Common myeloid progenitor, CD34-positive (primary cell): ENCODE results near the gene CHRNA4.

Experiments
- CTCF ChIA-PET: fragments of 350-600 bp; sonication (Branson Sonifier 250); formaldehyde crosslinking; loops from one replicate; lab custom pipeline; 2021; ENCODE audit warnings: antibody characterized with exemption; lab: Charles Lee
- POLR2A ChIA-PET: fragments of 350-600 bp; sonication (Branson Sonifier 250); formaldehyde crosslinking; loops from one replicate; lab custom pipeline; 2021; ENCODE audit warnings: antibody characterized with exemption; lab: Charles Lee
- DNase-seq, 3 donors: peaks; one replicate each; pipeline versions ENCODE4 v3.0.0 to v3.0.0-alpha.2; 2013
- H3K27ac ChIP-seq, 2 experiments: 1 replicate in 1 of 2; 2 replicates in 1 of 2; pipeline ENCODE4 v1.7.0; 2013; ENCODE audit warnings: inconsistent platforms in 2 of 2, low read length in 2 of 2, mild to moderate bottlenecking in 2 of 2, low read depth in 1 of 2, moderate library complexity in 1 of 2; ENCODE audit not compliant: severe bottlenecking in 2 of 2, insufficient read depth in 1 of 2, poor library complexity in 1 of 2
- H3K27me3 ChIP-seq, 5 experiments: replicated peaks in 2 of 5; 1 replicate in 3 of 5; 2 replicates in 2 of 5; pipeline versions ENCODE4 v1.6.1 to v1.7.0; 2013; ENCODE audit warnings: low read length in 4 of 5, mild to moderate bottlenecking in 2 of 5, moderate library complexity in 2 of 5, inconsistent platforms in 1 of 5; ENCODE audit not compliant: insufficient read depth in 5 of 5, control insufficient read depth in 4 of 5
- H3K36me3 ChIP-seq, 4 experiments: 1 replicate in 2 of 4; 2 replicates in 2 of 4; pipeline versions ENCODE4 v1.6.1 to v1.7.0; 2013; ENCODE audit warnings: low read length in 3 of 4, control low read depth in 1 of 4, mild to moderate bottlenecking in 1 of 4; ENCODE audit not compliant: control insufficient read depth in 4 of 4, insufficient read depth in 4 of 4
- H3K4me1 ChIP-seq, 4 experiments: 1 replicate in 3 of 4; 2 replicates in 1 of 4; pipeline versions ENCODE4 v1.6.1 to v1.7.1; 2013; ENCODE audit warnings: low read length in 3 of 4, mild to moderate bottlenecking in 3 of 4, control low read depth in 1 of 4, inconsistent platforms in 1 of 4, moderate library complexity in 1 of 4; ENCODE audit not compliant: control insufficient read depth in 4 of 4, insufficient read depth in 4 of 4; ENCODE audit errors: control extremely low read depth in 1 of 4
- H3K4me3 ChIP-seq, 7 experiments: 1 replicate in 4 of 7; 2 replicates in 3 of 7; pipeline versions ENCODE4 v1.5.1 to v1.7.0; 2013; ENCODE audit warnings: mild to moderate bottlenecking in 7 of 7, low read length in 6 of 7, moderate library complexity in 6 of 7, inconsistent platforms in 2 of 7, low read depth in 2 of 7, control low read depth in 1 of 7; ENCODE audit not compliant: insufficient read depth in 4 of 7, control insufficient read depth in 1 of 7; ENCODE audit errors: extremely low read depth in 1 of 7
- H3K9me3 ChIP-seq, 5 experiments: 1 replicate in 4 of 5; 2 replicates in 1 of 5; pipeline versions ENCODE4 v1.6.1 to v1.7.1; 2013; ENCODE audit warnings: low read length in 4 of 5, mild to moderate bottlenecking in 2 of 5, inconsistent platforms in 1 of 5, low read depth in 1 of 5, moderate library complexity in 1 of 5; ENCODE audit not compliant: control insufficient read depth in 4 of 5, insufficient read depth in 2 of 5; ENCODE audit errors: control extremely low read depth in 1 of 5
- WGBS: methylation state at CpG from one replicate; pipeline ENCODE4 v1.1.5; 2013; ENCODE audit not compliant: insufficient coverage; 5-methylcytosine and 5-hydroxymethylcytosine counted together

The CHRNA4 gene

GRCh38 chr20:63301671-63302070 is 59.5 kb downstream of the CHRNA4 start:
- Histone ChIP-seq H3K27ac (no peak overlapping the region), H3K27me3 (peaks cover 0 to 38% (median 8%) of the 10 kb centered on the region in 5 experiments), H3K4me1 (no peaks in the 10 kb centered on the region), H3K36me3 (no peaks in the 10 kb centered on the region), H3K4me3 (no peak overlapping the region), H3K9me3 (peaks cover 0 to 13% (median 0%) of the 10 kb centered on the region in 5 experiments)
- no CpG with 5 or more reads among the region's 1 CpG for WGBS
- POLR2A ChIA-PET, result no interaction called here
- CTCF ChIA-PET, result no interaction called here
- DNase-seq, result no peak

- Histone ChIP-seq H3K27ac (no peak overlapping the region), H3K4me3 (no peak overlapping the region), H3K36me3 (no peaks in the 10 kb centered on the region), H3K9me3 (peaks cover 0 to 13% (median 0%) of the 10 kb centered on the region in 5 experiments), H3K4me1 (peaks cover 0 to 1% (median 0%) of the 10 kb centered on the region in 4 experiments), H3K27me3 (peaks cover 0 to 60% (median 11%) of the 10 kb centered on the region in 5 experiments)
- WGBS, result 97% methylated on average over 11 of the region's 17 CpGs
- ChIA-PET POLR2A (no interaction called here), CTCF (no interaction called here)
- DNase-seq, result no peak
Observed at GRCh38 chr20:63298731-63299312, 62.3 kb downstream of the CHRNA4 start.

- WGBS, result 80% methylated on average over 14 of the region's 16 CpGs
Observed at GRCh38 chr20:63297796-63298572, 63.2 kb downstream of the CHRNA4 start.

GRCh38 chr20:63297371-63297781 is 63.8 kb downstream of the CHRNA4 start:
- WGBS, result 88% methylated on average over 11 of the region's 11 CpGs
- ChIA-PET POLR2A (no interaction called here), CTCF (interaction anchor here (1.5 kb wide), 1 partner anchor 8 kb away, joined by 4 read pairs; no protein-coding TSS in a partner anchor)
- H3K4me3 ChIP-seq, result no peak overlapping the region
- H3K4me1 ChIP-seq, result peaks cover 0 to 1% (median 0%) of the 10 kb centered on the region in 4 experiments
- no peak for DNase-seq
- no peaks in the 10 kb centered on the region for H3K36me3 ChIP-seq
- H3K9me3 ChIP-seq, result peaks cover 0 to 10% (median 0%) of the 10 kb centered on the region in 5 experiments
- no peak overlapping the region for H3K27ac ChIP-seq
- H3K27me3 ChIP-seq, result peaks cover 0 to 66% (median 11%) of the 10 kb centered on the region in 5 experiments

More at GRCh38 chr20:63297796-63298572, 63.2 kb downstream of the CHRNA4 start:
- ChIA-PET CTCF (no interaction called here), POLR2A (interaction anchor here (0.7 kb wide), 1 partner anchor 10 kb away, joined by 3 read pairs; no protein-coding TSS in a partner anchor)
- H3K9me3 ChIP-seq, result peaks cover 0 to 13% (median 0%) of the 10 kb centered on the region in 5 experiments
- H3K27me3 ChIP-seq, result peaks cover 0 to 64% (median 11%) of the 10 kb centered on the region in 5 experiments
- no peak for DNase-seq
- peaks cover 0 to 1% (median 0%) of the 10 kb centered on the region in 4 experiments for H3K4me1 ChIP-seq
- H3K36me3 ChIP-seq, result no peaks in the 10 kb centered on the region
- H3K4me3 ChIP-seq, result no peak overlapping the region
- no peak overlapping the region for H3K27ac ChIP-seq

- DNase-seq, result no peak
- 67% methylated on average over 13 of the region's 18 CpGs for WGBS
- H3K36me3 ChIP-seq, result no peaks in the 10 kb centered on the region
- ChIA-PET POLR2A (no interaction called here), CTCF (interaction anchor here (1.1 to 1.5 kb wide), 3 partner anchors 9 to 74 kb away, joined by 3 to 4 read pairs (median 4); no protein-coding TSS in a partner anchor)
- H3K4me3 ChIP-seq, result no peak overlapping the region
- H3K9me3 ChIP-seq, result peaks cover 0 to 6% (median 0%) of the 10 kb centered on the region in 5 experiments
- peaks cover 0 to 69% (median 11%) of the 10 kb centered on the region in 5 experiments for H3K27me3 ChIP-seq
- no peak overlapping the region for H3K27ac ChIP-seq
- H3K4me1 ChIP-seq, result peaks cover 0 to 1% (median 0%) of the 10 kb centered on the region in 4 experiments
Observed at GRCh38 chr20:63296531-63297299, 64.4 kb downstream of the CHRNA4 start.

- Histone ChIP-seq H3K27ac (no peak overlapping the region), H3K36me3 (no peaks in the 10 kb centered on the region), H3K4me3 (no peak overlapping the region), H3K27me3 (peaks cover 0 to 68% (median 11%) of the 10 kb centered on the region in 5 experiments), H3K4me1 (peaks cover 0 to 1% (median 0%) of the 10 kb centered on the region in 4 experiments), H3K9me3 (no peaks in the 10 kb centered on the region)
- ChIA-PET POLR2A (no interaction called here), CTCF (interaction anchor here (1.1 to 1.3 kb wide), 2 partner anchors 15 to 73 kb away, joined by 3 to 4 read pairs; no protein-coding TSS in a partner anchor)
- no peak for DNase-seq
- WGBS, result 8% methylated on average over 18 of the region's 20 CpGs
Observed at GRCh38 chr20:63295846-63296245, 65.3 kb downstream of the CHRNA4 start.
